H1 (cell line): ENCODE data around the gene MYH7. TPM values are rescaled to one million over a fixed set of nuclear protein-coding genes. Genes with fewer than 3 reads are reported as not detected.

Experiments used
- CTCF ChIA-PET: fragments of 300-600 bp; sonication (Branson Sonifier 250); formaldehyde crosslinking; loops from one replicate; lab custom pipeline; 2021; ENCODE audit not compliant: partially characterized antibody; lab: Charles Lee
- POLR2A ChIA-PET: fragments of 300-600 bp; sonication (Branson Sonifier 250); formaldehyde crosslinking; loops from one replicate; lab custom pipeline; 2021; ENCODE audit warnings: inconsistent platforms; ENCODE audit not compliant: partially characterized antibody; lab: Charles Lee
- DNase-seq, 2 experiments: peaks; one replicate each; pipeline versions ENCODE4 v3.0.0 to v3.0.0-alpha.2; 2010 to 2022; ENCODE audit warnings: low spot score in 2 of 2, low read depth in 1 of 2, mixed read lengths in 1 of 2
- FAIRE-seq: peaks from 2 replicates; lab custom pipeline; 2011; peaks lifted over from hg19 to GRCh38; lab: Jason Lieb, UNC
- H2AFZ ChIP-seq: 2 replicates; pipeline ENCODE4 v1.8.1; 2012; ENCODE audit warnings: low read length, inconsistent platforms
- H2AK5ac ChIP-seq: 2 replicates; pipeline ENCODE4 v1.6.1; 2013; ENCODE audit warnings: low read depth, low read length
- H2BK120ac ChIP-seq: replicated peaks from 2 replicates; pipeline ENCODE3; 2013; ENCODE audit warnings: low read depth, low read length, inconsistent platforms
- H2BK12ac ChIP-seq: 2 replicates; pipeline ENCODE4 v1.6.1; 2013; ENCODE audit warnings: low read depth, low read length
- H2BK15ac ChIP-seq: 2 replicates; pipeline ENCODE4 v1.6.1; 2013; ENCODE audit warnings: low read length
- H2BK20ac ChIP-seq: 2 replicates; pipeline ENCODE4 v1.6.1; 2013; ENCODE audit warnings: low read length
- H2BK5ac ChIP-seq: 2 replicates; pipeline ENCODE4 v1.6.1; 2013; ENCODE audit warnings: low read depth, low read length
- H3K14ac ChIP-seq: 2 replicates; pipeline ENCODE4 v1.6.1; 2013; ENCODE audit warnings: inconsistent platforms; ENCODE audit not compliant: insufficient read length
- H3K18ac ChIP-seq: 2 replicates; pipeline ENCODE4 v1.6.1; 2013; ENCODE audit warnings: low read length; ENCODE audit errors: extremely low read depth
- H3K23ac ChIP-seq: 2 replicates; pipeline ENCODE4 v1.6.1; 2013; ENCODE audit warnings: inconsistent platforms; ENCODE audit not compliant: insufficient read length
- H3K23me2 ChIP-seq: 2 replicates; pipeline ENCODE4 v1.6.1; 2013; ENCODE audit warnings: low read depth, low read length
- H3K27ac ChIP-seq: 2 replicates; pipeline ENCODE4 v1.6.1; 2011; ENCODE audit warnings: low read depth, low read length, inconsistent platforms
- H3K27me3 ChIP-seq, 4 experiments: replicated peaks in 1 of 4; 1 replicate in 1 of 4; 2 replicates in 3 of 4; pipeline versions ENCODE4 v1.6.1 to v1.8.1; 2011 to 2013; ENCODE audit warnings: low read length in 3 of 4, mild to moderate bottlenecking in 3 of 4, inconsistent platforms in 2 of 4, mixed read lengths in 2 of 4, moderate library complexity in 1 of 4; ENCODE audit not compliant: control insufficient read depth in 3 of 4, insufficient read depth in 3 of 4; ENCODE audit errors: extremely low read depth in 1 of 4
- H3K36me3 ChIP-seq, 4 experiments: 2 replicates each; pipeline versions ENCODE4 v1.6.1 to v1.8.1; 2011 to 2013; ENCODE audit warnings: mild to moderate bottlenecking in 4 of 4, low read length in 3 of 4, moderate library complexity in 2 of 4, control low read depth in 1 of 4, inconsistent platforms in 1 of 4; ENCODE audit not compliant: insufficient read depth in 4 of 4, control insufficient read depth in 2 of 4
- H3K4ac ChIP-seq: replicated peaks from 2 replicates; pipeline ENCODE3; 2013; ENCODE audit warnings: low read length, low read depth, mixed read lengths, inconsistent platforms; ENCODE audit not compliant: insufficient read length
- H3K4me1 ChIP-seq, 4 experiments: replicated peaks in 1 of 4; 1 replicate in 1 of 4; 2 replicates in 3 of 4; pipeline versions ENCODE4 v1.6.1 to v1.8.1; 2011 to 2013; ENCODE audit warnings: low read length in 3 of 4, inconsistent platforms in 2 of 4, mixed read lengths in 1 of 4; ENCODE audit not compliant: insufficient read depth in 4 of 4, control insufficient read depth in 3 of 4
- H3K4me2 ChIP-seq, 2 experiments: 2 replicates each; pipeline versions ENCODE4 v1.6.1 to v1.8.1; 2011 to 2013; ENCODE audit warnings: low read depth in 2 of 2, low read length in 2 of 2, control low read depth in 1 of 2, inconsistent platforms in 1 of 2, mild to moderate bottlenecking in 1 of 2; ENCODE audit not compliant: insufficient read depth in 1 of 2
- H3K4me3 ChIP-seq, 4 experiments: fragments of 200-600, 300-600 bp in 1 of 4; sonication (generic), shearing (Covaris generic), sonication (Bioruptor Twin) in 1 of 4; 2 replicates each; pipeline versions ENCODE4 v1.5.1 to v1.8.1; 2011 to 2016; ENCODE audit warnings: low read length in 4 of 4, low read depth in 3 of 4, control low read depth in 2 of 4, inconsistent platforms in 2 of 4, mild to moderate bottlenecking in 2 of 4, mixed read lengths in 1 of 4, moderate library complexity in 1 of 4; ENCODE audit not compliant: insufficient read depth in 2 of 4; ENCODE audit errors: extremely low read depth in 1 of 4
- H3K56ac ChIP-seq: replicated peaks from 2 replicates; pipeline ENCODE3; 2013; ENCODE audit warnings: low read depth, mild to moderate bottlenecking, mixed read lengths, low read length, inconsistent platforms; ENCODE audit not compliant: insufficient read length
- H3K79me1 ChIP-seq: 2 replicates; pipeline ENCODE4 v1.6.1; 2013; ENCODE audit warnings: low read depth, low read length, control low read depth
- H3K79me2 ChIP-seq, 2 experiments: 2 replicates each; pipeline versions ENCODE4 v1.6.1 to v1.8.1; 2012 to 2013; ENCODE audit warnings: low read length in 2 of 2, mild to moderate bottlenecking in 2 of 2, inconsistent platforms in 1 of 2; ENCODE audit not compliant: insufficient read depth in 2 of 2, control insufficient read depth in 1 of 2
- H3K9ac ChIP-seq, 4 experiments: replicated peaks in 1 of 4; 1 replicate in 1 of 4; 2 replicates in 3 of 4; pipeline versions ENCODE4 v1.6.1 to v1.8.1; 2011 to 2013; ENCODE audit warnings: low read depth in 3 of 4, low read length in 3 of 4, control low read depth in 2 of 4, mild to moderate bottlenecking in 2 of 4, moderate library complexity in 2 of 4, inconsistent platforms in 1 of 4; ENCODE audit errors: extremely low read depth in 1 of 4
- H3K9me3 ChIP-seq, 2 experiments: 2 replicates each; pipeline versions ENCODE4 v1.6.1 to v1.8.1; 2012 to 2013; ENCODE audit warnings: mild to moderate bottlenecking in 2 of 2, moderate library complexity in 2 of 2, control low read depth in 1 of 2, inconsistent platforms in 1 of 2, low read depth in 1 of 2, low read length in 1 of 2, mixed read lengths in 1 of 2; ENCODE audit not compliant: insufficient read depth in 2 of 2
- H4K20me1 ChIP-seq, 2 experiments: replicated peaks in 1 of 2; 2 replicates each; pipeline versions ENCODE3 to v1.8.1; 2011 to 2013; ENCODE audit warnings: inconsistent platforms in 2 of 2, low read length in 2 of 2, mild to moderate bottlenecking in 1 of 2; ENCODE audit not compliant: insufficient read depth in 2 of 2, control insufficient read depth in 1 of 2
- H4K5ac ChIP-seq: 2 replicates; pipeline ENCODE4 v1.6.1; 2013; ENCODE audit warnings: low read length, low read depth, mixed read lengths, inconsistent platforms; ENCODE audit not compliant: insufficient read length
- H4K8ac ChIP-seq: 2 replicates; pipeline ENCODE4 v1.8.0; 2013; ENCODE audit warnings: mild to moderate bottlenecking, moderate library complexity, low read length, inconsistent platforms; ENCODE audit not compliant: insufficient read depth; ENCODE audit errors: extremely low read depth
- H4K91ac ChIP-seq: replicated peaks from 2 replicates; pipeline ENCODE3; 2013; ENCODE audit warnings: low read length, mixed read lengths, inconsistent platforms; ENCODE audit not compliant: insufficient read length
- GTF2F1 ChIP-seq: IDR thresholded peaks from 2 replicates; pipeline ENCODE4 v1.6.1; 2012; ENCODE audit warnings: low read depth, low read length, improper control_type of control experiment, borderline replicate concordance
- SUZ12 ChIP-seq: fragments of 200-600 bp; sonication (generic); IDR thresholded peaks from 2 replicates; pipeline ENCODE4 v1.6.1; 2012; ENCODE audit warnings: mild to moderate bottlenecking, inconsistent platforms, low read length, moderate library complexity, mixed read lengths
- WGBS, 2 experiments: shearing (Covaris generic) in 1 of 2; methylation state at CpG; one replicate each; pipeline versions ENCODE4 v1.1.6 to v1.1.7; 2013 to 2015; ENCODE audit warnings: low lambda C conversion rate in 2 of 2, mixed read lengths in 2 of 2, inconsistent platforms in 1 of 2, low coverage in 1 of 2, missing lambda C conversion rate in 1 of 2; ENCODE audit not compliant: insufficient replicate concordance in 2 of 2, insufficient coverage in 1 of 2, insufficient read length in 1 of 2; ENCODE audit errors: extremely low coverage in 1 of 2, missing lambda C conversion rate in 1 of 2; 5-methylcytosine and 5-hydroxymethylcytosine counted together
- polyA plus RNA-seq, 7 experiments: library from polyadenylated mRNA; depleted of rRNA in 3 of 7; stranded (reverse) in 5 of 7; unstranded in 2 of 7; fragments of >200 nt in 5 of 7; fragments of 200-250 nt in 2 of 7; gene quantifications; 1 replicate in 5 of 7; 2 replicates in 1 of 7; 4 replicates in 1 of 7; pipeline versions ENCODE4 v1.2.1 to v1.2.3, GENCODE V29; 2011 to 2013; ENCODE audit warnings: missing spikeins in 2 of 7, mixed read lengths in 2 of 7
- total RNA-seq: library from RNA; stranded (reverse); fragmentation: NEBNext Ultra II Directional; extraction: Animal tissue kit (Norgen Biotek cat#: 25700); gene quantifications from 2 replicates; pipeline ENCODE4 v1.2.1, GENCODE V29; 2021

The MYH7 gene
- total and polyA plus RNA-seq, 2 of the 8 experiments (the other 6 are each of a cell fraction or from before 2014, with no cell fraction given) = not detected

DNA sequence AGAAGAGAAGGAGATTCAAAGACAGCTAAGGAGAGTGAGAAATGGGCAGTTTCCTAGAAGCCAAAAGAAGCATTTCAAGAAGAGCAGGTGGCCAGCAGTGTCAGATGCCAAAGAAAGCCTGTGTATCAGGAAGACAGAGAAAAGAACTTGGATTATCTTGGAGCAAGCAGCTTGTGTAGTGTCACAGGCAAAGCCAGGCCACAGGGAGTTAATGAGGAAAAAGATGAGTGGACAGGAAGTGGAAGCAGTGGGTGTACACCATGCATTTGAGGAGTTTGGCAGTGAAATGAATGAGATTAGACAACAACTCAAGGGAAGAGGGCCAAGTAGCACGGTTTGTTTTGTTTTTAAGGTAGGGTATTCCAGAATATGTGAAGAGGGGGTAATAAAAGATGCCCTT is 5.6 kb upstream of the MYH7 start:
- Histone ChIP-seq H4K8ac (no peak overlapping the region), H3K27ac (no peak overlapping the region), H3K27me3 (peaks cover 0 to 4% (median 1%) of the 10 kb centered on the region in 4 experiments; a peak in 3 of 7 replicates), H4K91ac (no peak overlapping the region), H2BK12ac (no peak overlapping the region), H3K4me3 (no peak overlapping the region), H3K79me2 (no peaks in the 10 kb centered on the region), H3K36me3 (no peaks in the 10 kb centered on the region), H4K5ac (no peak overlapping the region), H2BK120ac (no peak overlapping the region), H3K9me3 (no peaks in the 10 kb centered on the region), H2AFZ (no peak overlapping the region), H3K4ac (no peak overlapping the region), H2AK5ac (no peak overlapping the region), H3K9ac (no peak overlapping the region), H3K4me2 (no peak overlapping the region), H3K23me2 (no peaks in the 10 kb centered on the region; the same call in none of the 2 replicates), H2BK15ac (no peak overlapping the region), H4K20me1 (no peaks in the 10 kb centered on the region), H2BK5ac (no peak overlapping the region), H3K14ac (no peak overlapping the region), H3K79me1 (no peaks in the 10 kb centered on the region), H2BK20ac (no peak overlapping the region), H3K4me1 (peaks cover 0 to 18% (median 11%) of the 10 kb centered on the region in 4 experiments; a peak in 6 of 7 replicates), H3K23ac (no peak overlapping the region), H3K56ac (no peak overlapping the region), H3K18ac (no peak overlapping the region)
- ChIA-PET POLR2A (no interaction called here), CTCF (interaction anchor here (0.8 to 4.2 kb wide), 4 partner anchors 15 to 61 kb away, joined by 3 to 26 read pairs (median 10); no protein-coding TSS in a partner anchor)
- FAIRE-seq (no peak), DNase-seq (no peak)
- TF ChIP-seq GTF2F1 = no peak
- TF ChIP-seq SUZ12 = no peak
- whole genome bisulfite sequencing, 2 experiments = 92% methylated on average over 1 of the region's 1 CpG; no CpG with 5 or more reads in 1 of the 2 experiments
